ENCODE measurements around the gene SLC12A7. TPM values are rescaled to one million over a fixed set of nuclear protein-coding genes. Genes with fewer than 3 reads are reported as not detected.

SLC12A7 gene
- total and polyA plus RNA-seq, 2 of the 13 experiments (the other 11 are each of a cell fraction or from before 2014, with no cell fraction given): 14.0 to 18.5 TPM

DNA sequence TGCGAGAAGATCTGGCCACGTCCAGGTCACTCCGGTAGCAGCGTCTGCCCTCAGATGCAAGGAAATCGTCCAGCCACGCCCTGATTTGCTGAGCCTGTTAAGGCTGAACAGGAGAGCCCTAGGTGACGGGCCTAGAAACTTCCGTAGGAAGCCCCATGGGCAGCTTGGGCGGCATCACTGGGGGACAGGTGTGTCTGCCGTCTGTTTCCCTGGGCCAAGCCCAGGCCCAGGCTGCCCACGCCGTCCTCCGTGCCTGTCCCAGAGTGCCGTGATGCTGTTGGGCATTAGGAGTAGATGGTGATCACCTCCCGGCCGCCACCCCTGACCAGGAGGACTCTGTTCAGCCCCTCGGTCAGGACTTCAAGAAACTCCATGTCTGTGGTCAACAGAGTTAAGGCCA lies 59.8 kb downstream of the SLC12A7 start:
- in situ Hi-C loops (cut with HindIII; ENCODE audit: extremely low pct_ligation_motif_present, low pct_unique_long_range_greater_than_20kb): no loop called here
- H3K27ac ChIP-seq (ENCODE audit: extremely low read length, insufficient read depth, low read length): no peak overlapping the region
- POLR2A ChIA-PET: no interaction called here

More for the DNA sequence above, 59.8 kb downstream of the SLC12A7 start:
- no peak for TF ChIP-seq PHF20 (CRISPR knock-in tag; IDR thresholded peaks at IDR 0.05)
- TF ChIP-seq, protein P1, sequence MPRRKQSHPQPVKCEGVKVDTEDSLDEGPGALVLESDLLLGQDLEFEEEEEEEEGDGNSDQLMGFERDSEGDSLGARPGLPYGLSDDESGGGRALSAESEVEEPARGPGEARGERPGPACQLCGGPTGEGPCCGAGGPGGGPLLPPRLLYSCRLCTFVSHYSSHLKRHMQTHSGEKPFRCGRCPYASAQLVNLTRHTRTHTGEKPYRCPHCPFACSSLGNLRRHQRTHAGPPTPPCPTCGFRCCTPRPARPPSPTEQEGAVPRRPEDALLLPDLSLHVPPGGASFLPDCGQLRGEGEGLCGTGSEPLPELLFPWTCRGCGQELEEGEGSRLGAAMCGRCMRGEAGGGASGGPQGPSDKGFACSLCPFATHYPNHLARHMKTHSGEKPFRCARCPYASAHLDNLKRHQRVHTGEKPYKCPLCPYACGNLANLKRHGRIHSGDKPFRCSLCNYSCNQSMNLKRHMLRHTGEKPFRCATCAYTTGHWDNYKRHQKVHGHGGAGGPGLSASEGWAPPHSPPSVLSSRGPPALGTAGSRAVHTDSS (CRISPR knock-in tag; conservative IDR thresholded peaks at IDR 0.05): no peak
- TF ChIP-seq NFE2L1 (CRISPR knock-in tag; IDR thresholded peaks at IDR 0.05; ENCODE audit: borderline replicate concordance): no peak
- TF ChIP-seq, protein P2, sequence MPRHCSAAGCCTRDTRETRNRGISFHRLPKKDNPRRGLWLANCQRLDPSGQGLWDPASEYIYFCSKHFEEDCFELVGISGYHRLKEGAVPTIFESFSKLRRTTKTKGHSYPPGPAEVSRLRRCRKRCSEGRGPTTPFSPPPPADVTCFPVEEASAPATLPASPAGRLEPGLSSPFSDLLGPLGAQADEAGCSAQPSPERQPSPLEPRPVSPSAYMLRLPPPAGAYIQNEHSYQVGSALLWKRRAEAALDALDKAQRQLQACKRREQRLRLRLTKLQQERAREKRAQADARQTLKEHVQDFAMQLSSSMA (CRISPR knock-in tag; IDR thresholded peaks at IDR 0.05): no peak
- no peak for TF ChIP-seq ZNF431 (CRISPR knock-in tag; IDR thresholded peaks at IDR 0.05; ENCODE audit: borderline replicate concordance, low read depth)
- no peak for TF ChIP-seq REPIN1 (CRISPR knock-in tag; IDR thresholded peaks at IDR 0.05; ENCODE audit: borderline replicate concordance, low read depth)
- TF ChIP-seq ZNF484 (CRISPR knock-in tag; IDR thresholded peaks at IDR 0.05; ENCODE audit: borderline replicate concordance, low read depth): no peak
- no peak for TF ChIP-seq ZNF3 (CRISPR knock-in tag; IDR thresholded peaks at IDR 0.05)
- no peak for TF ChIP-seq ZNF441 (CRISPR knock-in tag; IDR thresholded peaks at IDR 0.05; ENCODE audit: borderline replicate concordance)
- no peak for TF ChIP-seq ZBTB44 (CRISPR knock-in tag; IDR thresholded peaks at IDR 0.05)
- TF ChIP-seq ZNF510 (CRISPR knock-in tag; IDR thresholded peaks at IDR 0.05; ENCODE audit: low read depth): no peak
- TF ChIP-seq TBL1XR1 (IDR thresholded peaks at IDR 0.05; ENCODE audit: borderline replicate concordance, low read length, partially characterized antibody): no peak
- TF ChIP-seq ZNF746 (CRISPR knock-in tag; IDR thresholded peaks at IDR 0.05): no peak
- TF ChIP-seq ZNF747 (CRISPR knock-in tag; IDR thresholded peaks at IDR 0.05; ENCODE audit: borderline replicate concordance): no peak
- TF ChIP-seq ELF1 (CRISPR knock-in tag; IDR thresholded peaks at IDR 0.05): no peak
- H3K4me1 ChIP-seq (ENCODE audit: insufficient read depth, low read length): no peaks in the 10 kb centered on the region
- no peak overlapping the region for H3K4me3 ChIP-seq (replicated peaks in 1 of 3; ENCODE audit: insufficient read depth in 1 of 3, low read depth in 2 of 3, low read length in 3 of 3)
- H3K9ac ChIP-seq (ENCODE audit: insufficient read depth, low read depth, low read length): no peak overlapping the region
- no peak overlapping the region for H3K4me2 ChIP-seq (ENCODE audit: low read depth, low read length)
- no peaks in the 10 kb centered on the region for H3K79me2 ChIP-seq (ENCODE audit: insufficient read depth, low read length)
- H4K20me1 ChIP-seq (ENCODE audit: insufficient read depth, low read length): no peaks in the 10 kb centered on the region
- peaks cover 17 to 46% of the 10 kb centered on the region in 2 experiments for H3K36me3 ChIP-seq (replicated peaks in 1 of 2; ENCODE audit: control insufficient read depth in 1 of 2, insufficient read depth in 2 of 2, low read length in 2 of 2)
- H3K9me3 ChIP-seq (ENCODE audit: low read length): no peaks in the 10 kb centered on the region
- H3K27me3 ChIP-seq (ENCODE audit: control insufficient read depth in 1 of 2, insufficient read depth in 2 of 2, low read length in 2 of 2): no peaks in the 10 kb centered on the region
- no peak overlapping the region for H2AFZ ChIP-seq (ENCODE audit: low read length)
- ATAC-seq (no peak), FAIRE-seq (no peak), DNase-seq (ENCODE audit: low spot score) (no peak)
- WGBS (ENCODE audit: low lambda C conversion rate): 93% methylated on average over 5 of the region's 17 CpGs
- CTCF ChIA-PET (ENCODE audit: low intra/inter-chr PET ratio, low total read pairs): no interaction called here
- BruUV-seq (replicated peaks): no TSS peak
- intact Hi-C loops (cut with micrococcal nuclease; ENCODE audit: unreplicated experiment): loop anchor here (10.0 kb wide), 1 partner anchor 93 kb away; no protein-coding TSS in a partner anchor
